Neural cell (in vitro differentiated cells): Measurements from ENCODE around the gene IL17REL. TPM values are rescaled to one million over a fixed set of nuclear protein-coding genes. Genes with fewer than 3 reads are reported as not detected.

ENCODE experiments used
- H2AFZ ChIP-seq: fragments of 200-600, 300-800 bp; sonication (generic), shearing (Covaris generic); 2 replicates; pipeline ENCODE4 v1.6.0; 2014; ENCODE audit warnings: low read depth, mild to moderate bottlenecking, antibody characterized with exemption, low read length, moderate library complexity
- H3F3A ChIP-seq: fragments of 200-600 bp; shearing (Covaris generic); 2 replicates; pipeline ENCODE4 v1.6.1; 2016; ENCODE audit warnings: mild to moderate bottlenecking, moderate library complexity, mixed read lengths, antibody characterized with exemption, low read length; ENCODE audit not compliant: insufficient read depth, poor library complexity, severe bottlenecking
- H3K27ac ChIP-seq: fragments of 200-600, 300-800 bp; sonication (generic), shearing (Covaris generic); 2 replicates; pipeline ENCODE4 v1.5.1; 2014; ENCODE audit warnings: mild to moderate bottlenecking, low read length, moderate library complexity
- H3K27me3 ChIP-seq: fragments of 300-800, 200-600 bp; sonication (generic), shearing (Covaris generic); 2 replicates; pipeline ENCODE4 v1.6.0; 2014; ENCODE audit warnings: mild to moderate bottlenecking, low read depth, low read length, moderate library complexity; ENCODE audit not compliant: insufficient read depth
- H3K36me3 ChIP-seq: fragments of 300-800, 200-600 bp; sonication (generic), shearing (Covaris generic); 2 replicates; pipeline ENCODE4 v1.5.1; 2014; ENCODE audit warnings: mild to moderate bottlenecking, antibody characterized with exemption, low read length, moderate library complexity; ENCODE audit not compliant: insufficient read depth
- H3K4me2 ChIP-seq: fragments of 300-800, 200-600 bp; sonication (generic), shearing (Covaris generic); 2 replicates; pipeline ENCODE4 v1.6.0; 2014; ENCODE audit warnings: mild to moderate bottlenecking, low read length
- H3K4me3 ChIP-seq: fragments of 300-800, 200-600 bp; sonication (generic), shearing (Covaris generic); 2 replicates; pipeline ENCODE4 v1.5.1; 2014; ENCODE audit warnings: mild to moderate bottlenecking, low read length, moderate library complexity
- H3K79me2 ChIP-seq: fragments of 200-600 bp; shearing (Covaris generic); replicated peaks from 2 replicates; pipeline ENCODE4 v1.6.0; 2014; ENCODE audit warnings: mild to moderate bottlenecking, low read length, moderate library complexity; ENCODE audit not compliant: insufficient read depth
- H3K9ac ChIP-seq: fragments of 300-800, 200-600 bp; sonication (generic), shearing (Covaris generic); 2 replicates; pipeline ENCODE4 v1.6.1; 2016; ENCODE audit warnings: mild to moderate bottlenecking, low read length, mixed read lengths
- H3K9me2 ChIP-seq: fragments of 200-600 bp; shearing (Covaris generic); 2 replicates; pipeline ENCODE4 v1.6.1; 2016; ENCODE audit warnings: mild to moderate bottlenecking, low read length, mixed read lengths; ENCODE audit not compliant: insufficient read depth
- H3K9me3 ChIP-seq: fragments of 200-600, 300-800 bp; sonication (generic), shearing (Covaris generic); 2 replicates; pipeline ENCODE4 v1.6.1; 2016; ENCODE audit warnings: mild to moderate bottlenecking, mixed run types, low read length, moderate library complexity, mixed read lengths
- H4K20me1 ChIP-seq: fragments of 200-600 bp; shearing (Covaris generic); 2 replicates; pipeline ENCODE4 v1.6.1; 2016; ENCODE audit warnings: mild to moderate bottlenecking, mixed run types; ENCODE audit not compliant: insufficient read depth
- EZH2 ChIP-seq: fragments of 200-600, 300-800 bp; shearing (Covaris generic), sonication (generic); IDR thresholded peaks from 2 replicates; pipeline ENCODE4 v1.6.1; 2014; ENCODE audit warnings: antibody characterized with exemption, low read length, borderline replicate concordance, mild to moderate bottlenecking; ENCODE audit not compliant: insufficient read depth, poor library complexity, severe bottlenecking
- MXI1 ChIP-seq: fragments of 450-650 bp; conservative IDR thresholded peaks from 2 replicates; pipeline ENCODE4 v1.6.1; 2014; ENCODE audit warnings: antibody characterized with exemption, mild to moderate bottlenecking; ENCODE audit not compliant: poor library complexity, severe bottlenecking
- POLR2AphosphoS5 ChIP-seq: IDR thresholded peaks from 2 replicates; pipeline ENCODE4 v1.6.1; 2012
- RAD21 ChIP-seq: fragments of 450-650 bp; conservative IDR thresholded peaks from 2 replicates; pipeline ENCODE4 v1.6.1; 2014; ENCODE audit warnings: antibody characterized with exemption, mild to moderate bottlenecking, moderate library complexity
- SMC3 ChIP-seq: fragments of 450-650 bp; conservative IDR thresholded peaks from 2 replicates; pipeline ENCODE4 v1.6.1; 2014; ENCODE audit warnings: antibody characterized with exemption, mild to moderate bottlenecking, moderate library complexity; ENCODE audit not compliant: poor library complexity
- TAF1 ChIP-seq: IDR thresholded peaks from 2 replicates; pipeline ENCODE4 v1.6.1; 2012; ENCODE audit warnings: low read depth
- polyA plus RNA-seq: library from polyadenylated mRNA; depleted of rRNA; stranded (reverse); fragments of >200 nt; gene quantifications from 2 replicates; pipeline ENCODE4 v1.2.3, GENCODE V29; 2014
- TF ChIP-seq, protein P1 (sequence below): fragments of 450-650 bp; IDR thresholded peaks from 2 replicates; pipeline ENCODE4 v1.5.1; 2014; ENCODE audit warnings: antibody characterized with exemption, mild to moderate bottlenecking, moderate library complexity; ENCODE audit not compliant: poor library complexity, severe bottlenecking
- TF ChIP-seq, protein P2 (sequence below): IDR thresholded peaks from 2 replicates; pipeline ENCODE4 v1.6.1; 2012; ENCODE audit warnings: borderline replicate concordance

The IL17REL gene
- polyA plus RNA-seq, 1 donor from 2014 or later, result not detected

DNA sequence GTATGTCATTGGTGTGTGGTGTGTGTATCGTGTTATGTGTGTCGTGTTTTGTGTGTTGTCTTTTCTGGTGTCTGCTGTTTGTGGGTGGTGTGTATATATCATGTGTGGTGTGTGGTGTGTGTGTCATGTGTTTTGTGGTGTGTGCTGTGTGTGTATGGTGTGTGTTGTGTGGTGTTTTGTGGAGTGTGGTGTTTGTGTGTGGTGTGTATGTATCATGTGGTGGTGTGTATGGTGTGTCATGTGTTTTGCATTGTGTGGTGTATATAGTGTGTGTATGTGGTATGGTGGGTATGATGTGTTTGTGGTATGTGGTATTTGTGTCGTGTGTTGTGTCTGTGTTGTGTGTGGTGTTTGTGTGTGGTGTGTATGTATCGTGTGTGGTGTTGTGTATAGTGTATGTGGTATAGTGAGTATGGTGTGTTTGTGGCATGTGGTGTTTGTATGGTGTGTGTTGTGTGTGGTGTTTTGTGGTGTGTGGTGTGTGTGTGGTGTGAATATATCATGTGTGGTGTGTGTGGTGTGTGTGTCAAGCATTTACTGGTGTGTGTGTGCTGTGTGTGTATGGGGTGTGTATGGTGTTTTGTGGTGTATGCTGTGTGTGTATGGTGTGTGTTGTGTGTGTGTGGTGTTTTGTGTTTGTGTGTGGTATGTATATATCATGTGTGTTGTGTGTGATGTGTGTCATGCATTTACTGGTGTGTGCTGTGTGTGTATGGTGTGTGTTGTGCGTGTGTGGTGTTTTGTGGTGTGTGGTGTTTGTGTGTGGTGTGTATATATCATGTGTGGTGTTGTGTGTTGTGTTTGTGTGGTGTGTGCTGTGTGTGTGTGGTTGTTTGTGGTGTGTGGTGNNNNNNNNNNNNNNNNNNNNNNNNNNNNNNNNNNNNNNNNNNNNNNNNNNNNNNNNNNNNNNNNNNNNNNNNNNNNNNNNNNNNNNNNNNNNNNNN, 39.3 kb downstream of the IL17REL start:
- Histone ChIP-seq H3K79me2 (no peaks in the 10 kb centered on the region), H3K27me3 (peaks cover 23% of the 10 kb centered on the region), H3K36me3 (no peaks in the 10 kb centered on the region), H3F3A (no peaks in the 10 kb centered on the region), H3K9me2 (no peaks in the 10 kb centered on the region), H3K4me2 (no peak overlapping the region), H3K4me3 (no peak overlapping the region), H2AFZ (no peak overlapping the region), H3K27ac (no peak overlapping the region), H3K9me3 (no peaks in the 10 kb centered on the region), H3K9ac (no peak overlapping the region), H4K20me1 (no peaks in the 10 kb centered on the region)
- TF ChIP-seq MXI1, result no peak
- TF ChIP-seq, protein P1, sequence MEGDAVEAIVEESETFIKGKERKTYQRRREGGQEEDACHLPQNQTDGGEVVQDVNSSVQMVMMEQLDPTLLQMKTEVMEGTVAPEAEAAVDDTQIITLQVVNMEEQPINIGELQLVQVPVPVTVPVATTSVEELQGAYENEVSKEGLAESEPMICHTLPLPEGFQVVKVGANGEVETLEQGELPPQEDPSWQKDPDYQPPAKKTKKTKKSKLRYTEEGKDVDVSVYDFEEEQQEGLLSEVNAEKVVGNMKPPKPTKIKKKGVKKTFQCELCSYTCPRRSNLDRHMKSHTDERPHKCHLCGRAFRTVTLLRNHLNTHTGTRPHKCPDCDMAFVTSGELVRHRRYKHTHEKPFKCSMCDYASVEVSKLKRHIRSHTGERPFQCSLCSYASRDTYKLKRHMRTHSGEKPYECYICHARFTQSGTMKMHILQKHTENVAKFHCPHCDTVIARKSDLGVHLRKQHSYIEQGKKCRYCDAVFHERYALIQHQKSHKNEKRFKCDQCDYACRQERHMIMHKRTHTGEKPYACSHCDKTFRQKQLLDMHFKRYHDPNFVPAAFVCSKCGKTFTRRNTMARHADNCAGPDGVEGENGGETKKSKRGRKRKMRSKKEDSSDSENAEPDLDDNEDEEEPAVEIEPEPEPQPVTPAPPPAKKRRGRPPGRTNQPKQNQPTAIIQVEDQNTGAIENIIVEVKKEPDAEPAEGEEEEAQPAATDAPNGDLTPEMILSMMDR, result no peak
- TF ChIP-seq RAD21, result no peak
- no peak for TF ChIP-seq TAF1
- no peak for TF ChIP-seq EZH2
- TF ChIP-seq, protein P2, sequence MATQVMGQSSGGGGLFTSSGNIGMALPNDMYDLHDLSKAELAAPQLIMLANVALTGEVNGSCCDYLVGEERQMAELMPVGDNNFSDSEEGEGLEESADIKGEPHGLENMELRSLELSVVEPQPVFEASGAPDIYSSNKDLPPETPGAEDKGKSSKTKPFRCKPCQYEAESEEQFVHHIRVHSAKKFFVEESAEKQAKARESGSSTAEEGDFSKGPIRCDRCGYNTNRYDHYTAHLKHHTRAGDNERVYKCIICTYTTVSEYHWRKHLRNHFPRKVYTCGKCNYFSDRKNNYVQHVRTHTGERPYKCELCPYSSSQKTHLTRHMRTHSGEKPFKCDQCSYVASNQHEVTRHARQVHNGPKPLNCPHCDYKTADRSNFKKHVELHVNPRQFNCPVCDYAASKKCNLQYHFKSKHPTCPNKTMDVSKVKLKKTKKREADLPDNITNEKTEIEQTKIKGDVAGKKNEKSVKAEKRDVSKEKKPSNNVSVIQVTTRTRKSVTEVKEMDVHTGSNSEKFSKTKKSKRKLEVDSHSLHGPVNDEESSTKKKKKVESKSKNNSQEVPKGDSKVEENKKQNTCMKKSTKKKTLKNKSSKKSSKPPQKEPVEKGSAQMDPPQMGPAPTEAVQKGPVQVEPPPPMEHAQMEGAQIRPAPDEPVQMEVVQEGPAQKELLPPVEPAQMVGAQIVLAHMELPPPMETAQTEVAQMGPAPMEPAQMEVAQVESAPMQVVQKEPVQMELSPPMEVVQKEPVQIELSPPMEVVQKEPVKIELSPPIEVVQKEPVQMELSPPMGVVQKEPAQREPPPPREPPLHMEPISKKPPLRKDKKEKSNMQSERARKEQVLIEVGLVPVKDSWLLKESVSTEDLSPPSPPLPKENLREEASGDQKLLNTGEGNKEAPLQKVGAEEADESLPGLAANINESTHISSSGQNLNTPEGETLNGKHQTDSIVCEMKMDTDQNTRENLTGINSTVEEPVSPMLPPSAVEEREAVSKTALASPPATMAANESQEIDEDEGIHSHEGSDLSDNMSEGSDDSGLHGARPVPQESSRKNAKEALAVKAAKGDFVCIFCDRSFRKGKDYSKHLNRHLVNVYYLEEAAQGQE, result no peak
- TF ChIP-seq POLR2AphosphoS5, result no peak
- no peak for TF ChIP-seq SMC3

DNA sequence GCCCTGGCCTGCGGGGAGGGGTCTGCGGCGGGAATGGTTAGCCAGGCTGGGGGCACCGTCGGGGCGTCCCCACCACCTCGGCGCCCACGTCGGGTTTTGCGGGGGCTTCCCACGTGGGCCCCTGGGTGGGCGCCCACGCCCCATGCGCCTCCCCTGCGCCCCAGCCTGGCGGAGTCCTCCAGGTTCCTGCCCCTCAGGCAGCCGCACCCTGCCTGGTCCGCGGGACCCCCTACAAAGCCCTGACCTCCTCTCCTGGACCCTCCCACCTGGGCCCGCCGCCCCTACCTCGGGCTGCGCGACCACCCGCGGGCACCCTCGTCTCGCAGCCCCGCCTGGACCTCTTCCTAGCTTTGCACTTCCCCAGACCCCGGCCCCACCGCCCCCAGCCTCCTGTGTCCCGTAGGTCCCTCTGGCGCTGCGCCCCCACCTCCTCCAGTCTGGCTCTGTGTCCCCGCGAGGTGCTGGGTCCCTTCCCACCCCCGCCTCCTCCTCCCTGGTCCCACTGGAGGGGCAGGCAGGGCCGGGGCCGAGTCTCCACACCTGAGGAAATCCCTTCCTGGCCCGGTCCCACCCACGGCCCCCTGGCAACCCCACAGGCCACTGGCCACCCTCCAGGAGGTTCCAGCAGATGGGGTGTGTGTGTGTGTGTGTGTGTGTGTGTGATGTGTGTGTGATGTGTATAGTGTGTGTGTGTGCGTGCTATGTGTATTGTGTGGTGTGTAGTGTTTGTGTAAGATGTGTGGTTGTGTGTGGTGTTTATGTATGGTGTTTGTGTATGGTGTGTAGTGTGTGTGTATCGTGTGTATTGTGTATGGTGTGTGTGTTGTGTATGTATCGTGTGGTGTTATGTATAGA, 40.2 kb downstream of the IL17REL start:
- Histone ChIP-seq H3K27ac (no peak overlapping the region), H3K27me3 (peaks cover 23% of the 10 kb centered on the region)

More for the DNA sequence above, 40.2 kb downstream of the IL17REL start:
- Histone ChIP-seq H4K20me1 (no peaks in the 10 kb centered on the region), H3K9me3 (no peaks in the 10 kb centered on the region), H3K4me2 (no peak overlapping the region), H3K36me3 (no peaks in the 10 kb centered on the region), H3K9me2 (no peaks in the 10 kb centered on the region), H3K4me3 (no peak overlapping the region), H3K79me2 (no peaks in the 10 kb centered on the region), H3K9ac (no peak overlapping the region), H2AFZ (no peak overlapping the region), H3F3A (no peaks in the 10 kb centered on the region)
- TF ChIP-seq TAF1 (no peak), SMC3 (no peak)
- TF ChIP-seq, protein P2, result no peak
